ENCODE data around the gene FKBP7. TPM values are rescaled to one million over a fixed set of nuclear protein-coding genes. Genes with fewer than 3 reads are reported as not detected.

Gene FKBP7
- total and polyA plus RNA-seq, 2 experiments from 2014 or later, result 28.4 to 81.1 TPM

- H3K27me3 ChIP-seq (replicated peaks; ENCODE audit: insufficient read depth), result no peaks in the 10 kb centered on the region
- no peaks in the 10 kb centered on the region; the same call in 1 of the 2 replicates for H3K79me2 ChIP-seq (ENCODE audit: insufficient read depth)
- TF ChIP-seq EZH2phosphoT487 (IDR thresholded peaks at IDR 0.05; ENCODE audit: insufficient read depth, low read depth) (no peak), EZH2 (IDR thresholded peaks at IDR 0.05; ENCODE audit: insufficient read depth, poor library complexity, severe bottlenecking) (no peak)
- H3F3A ChIP-seq (ENCODE audit: insufficient read depth), result peaks cover 3% of the 10 kb centered on the region
- H3K4me2 ChIP-seq (ENCODE audit: unreplicated experiment), result no peak overlapping the region
- no peak overlapping the region for H3K9ac ChIP-seq
- 94 to 97% methylated on average over 1 of the region's 1 CpG for WGBS, 2 experiments (ENCODE audit: low coverage in 1 of 2, low lambda C conversion rate in 2 of 2, missing lambda C conversion rate in 2 of 2)
- in situ Hi-C loops (cut with MboI), result no loop called here
- no peak overlapping the region for H2AFZ ChIP-seq
- no peak for DNase-seq
- H3K27ac ChIP-seq, result no peak overlapping the region
- H4K20me1 ChIP-seq (ENCODE audit: insufficient read depth), result no peaks in the 10 kb centered on the region
- peaks cover under 1% of the 10 kb centered on the region; the same call in 1 of the 2 replicates for H3K4me1 ChIP-seq (ENCODE audit: insufficient read depth)
- no peak overlapping the region for H3K4me3 ChIP-seq
- H3K36me3 ChIP-seq (ENCODE audit: low read depth), result peaks cover 33% of the 10 kb centered on the region
- no peaks in the 10 kb centered on the region for H3K9me3 ChIP-seq (ENCODE audit: low read depth)
- no peaks in the 10 kb centered on the region for H3K9me2 ChIP-seq (ENCODE audit: insufficient read depth)
These were observed 28.5 kb upstream of the FKBP7 start for GRCh38 chr2:178506949-178507348.

GRCh38 chr2:178506524-178506923 is 28.1 kb upstream of the FKBP7 start:
- H3K36me3 ChIP-seq (ENCODE audit: low read depth), result peaks cover 37% of the 10 kb centered on the region
- no peak overlapping the region for H3K4me2 ChIP-seq (ENCODE audit: unreplicated experiment)
- no peaks in the 10 kb centered on the region for H3K9me2 ChIP-seq (ENCODE audit: insufficient read depth)
- H3K79me2 ChIP-seq (ENCODE audit: insufficient read depth), result no peaks in the 10 kb centered on the region; the same call in 1 of the 2 replicates
- H3K27me3 ChIP-seq (replicated peaks; ENCODE audit: insufficient read depth), result no peaks in the 10 kb centered on the region
- no peaks in the 10 kb centered on the region for H3K9me3 ChIP-seq (ENCODE audit: low read depth)
- no peak overlapping the region for H3K4me3 ChIP-seq
- no peaks in the 10 kb centered on the region for H4K20me1 ChIP-seq (ENCODE audit: insufficient read depth)
- in situ Hi-C loops (cut with MboI), result no loop called here
- 95 to 98% methylated on average over 2 of the region's 2 CpGs for WGBS, 2 experiments (ENCODE audit: low coverage in 1 of 2, low lambda C conversion rate in 2 of 2, missing lambda C conversion rate in 2 of 2)
- no peaks in the 10 kb centered on the region for H3K4me1 ChIP-seq (ENCODE audit: insufficient read depth)
- H3K27ac ChIP-seq, result no peak overlapping the region
- DNase-seq, result no peak
- TF ChIP-seq EZH2phosphoT487 (IDR thresholded peaks at IDR 0.05; ENCODE audit: insufficient read depth, low read depth), result no peak
- TF ChIP-seq EZH2 (IDR thresholded peaks at IDR 0.05; ENCODE audit: insufficient read depth, poor library complexity, severe bottlenecking), result no peak
- no peaks in the 10 kb centered on the region for H3F3A ChIP-seq (ENCODE audit: insufficient read depth)
- no peak overlapping the region for H2AFZ ChIP-seq
- H3K9ac ChIP-seq, result no peak overlapping the region

GRCh38 chr2:178506101-178506500 is 27.7 kb upstream of the FKBP7 start:
- in situ Hi-C loops (cut with MboI), result no loop called here
- WGBS, 2 experiments (ENCODE audit: low coverage in 1 of 2, low lambda C conversion rate in 2 of 2, missing lambda C conversion rate in 2 of 2), result 96 to 98% methylated on average over 1 of the region's 1 CpG
- H3K4me3 ChIP-seq, result no peak overlapping the region
- H3K4me1 ChIP-seq (ENCODE audit: insufficient read depth), result no peaks in the 10 kb centered on the region
- no peaks in the 10 kb centered on the region for H3K9me3 ChIP-seq (ENCODE audit: low read depth)
- no peak overlapping the region for H2AFZ ChIP-seq
- H3K79me2 ChIP-seq (ENCODE audit: insufficient read depth), result no peaks in the 10 kb centered on the region; the same call in 1 of the 2 replicates
- no peak overlapping the region for H3K4me2 ChIP-seq (ENCODE audit: unreplicated experiment)
- peaks cover 41% of the 10 kb centered on the region for H3K36me3 ChIP-seq (ENCODE audit: low read depth)
- TF ChIP-seq EZH2 (IDR thresholded peaks at IDR 0.05; ENCODE audit: insufficient read depth, poor library complexity, severe bottlenecking) (no peak), EZH2phosphoT487 (IDR thresholded peaks at IDR 0.05; ENCODE audit: insufficient read depth, low read depth) (no peak)
- no peaks in the 10 kb centered on the region for H3K9me2 ChIP-seq (ENCODE audit: insufficient read depth)
- no peak overlapping the region for H3K27ac ChIP-seq
- no peaks in the 10 kb centered on the region for H4K20me1 ChIP-seq (ENCODE audit: insufficient read depth)
- no peaks in the 10 kb centered on the region for H3K27me3 ChIP-seq (replicated peaks; ENCODE audit: insufficient read depth)
- no peak overlapping the region for H3K9ac ChIP-seq
- DNase-seq, result no peak
- H3F3A ChIP-seq (ENCODE audit: insufficient read depth), result no peaks in the 10 kb centered on the region

DNA sequence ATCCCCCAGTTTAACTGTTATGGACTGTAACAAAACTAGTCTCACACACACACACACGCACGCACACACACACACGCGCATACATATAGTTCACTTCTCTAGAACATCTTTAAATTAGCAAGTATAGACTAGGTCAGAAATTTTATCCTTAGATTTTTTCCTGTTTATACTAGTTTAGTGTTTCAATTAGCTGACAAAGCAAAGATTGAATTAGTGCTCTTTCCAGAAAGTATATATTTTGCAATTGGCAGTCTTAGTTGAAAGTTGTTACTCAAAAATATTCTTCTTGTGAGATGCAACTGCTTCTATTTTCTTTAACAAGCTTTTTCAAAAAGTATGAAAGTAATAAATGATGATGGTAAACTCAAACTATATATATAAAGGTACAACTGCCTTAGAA is 24.4 kb upstream of the FKBP7 start:
- Histone ChIP-seq H4K20me1 (ENCODE audit: insufficient read depth) (no peaks in the 10 kb centered on the region), H3K4me1 (ENCODE audit: insufficient read depth) (no peaks in the 10 kb centered on the region), H3K36me3 (ENCODE audit: low read depth) (peaks cover 64% of the 10 kb centered on the region), H3K27ac (no peak overlapping the region), H3K4me3 (no peak overlapping the region), H3K4me2 (ENCODE audit: unreplicated experiment) (no peak overlapping the region), H3K27me3 (replicated peaks; ENCODE audit: insufficient read depth) (no peaks in the 10 kb centered on the region), H3K79me2 (ENCODE audit: insufficient read depth) (no peaks in the 10 kb centered on the region), H3K9me2 (ENCODE audit: insufficient read depth) (no peaks in the 10 kb centered on the region), H3K9ac (no peak overlapping the region), H2AFZ (no peak overlapping the region), H3K9me3 (ENCODE audit: low read depth) (no peaks in the 10 kb centered on the region), H3F3A (ENCODE audit: insufficient read depth) (no peaks in the 10 kb centered on the region)
- no peak for TF ChIP-seq EZH2 (IDR thresholded peaks at IDR 0.05; ENCODE audit: insufficient read depth, poor library complexity, severe bottlenecking)
- no peak for TF ChIP-seq EZH2phosphoT487 (IDR thresholded peaks at IDR 0.05; ENCODE audit: insufficient read depth, low read depth)
- WGBS, 2 experiments (ENCODE audit: low coverage in 1 of 2, low lambda C conversion rate in 2 of 2, missing lambda C conversion rate in 2 of 2), result 94 to 97% methylated on average over 4 of the region's 4 CpGs
- in situ Hi-C loops (cut with MboI), result no loop called here
- no peak for DNase-seq

DNA sequence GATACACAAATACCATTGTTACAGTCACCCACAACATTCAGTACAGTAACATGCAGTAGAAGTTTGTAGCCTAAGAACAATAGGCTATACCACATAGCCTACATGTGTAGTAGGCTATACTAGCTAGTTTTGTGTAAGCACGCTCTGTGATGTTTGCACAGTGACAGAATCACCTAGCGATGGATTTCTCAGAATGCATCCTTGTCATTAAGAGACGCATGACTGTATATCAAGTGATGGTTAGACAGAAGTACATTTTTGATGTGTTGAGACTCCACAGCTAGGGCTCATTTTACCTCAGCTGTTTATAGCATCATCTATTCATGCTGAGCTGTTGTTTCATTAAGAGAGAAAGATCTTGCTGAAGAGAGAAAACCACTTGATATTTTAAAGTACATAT is 21.2 kb upstream of the FKBP7 start:
- WGBS, 2 experiments (ENCODE audit: low coverage in 1 of 2, low lambda C conversion rate in 2 of 2, missing lambda C conversion rate in 2 of 2), result 97% methylated on average over 3 of the region's 3 CpGs

More for the DNA sequence above, 21.2 kb upstream of the FKBP7 start:
- no peak overlapping the region for H2AFZ ChIP-seq
- H3K4me2 ChIP-seq (ENCODE audit: unreplicated experiment), result no peak overlapping the region
- H3K27ac ChIP-seq, result no peak overlapping the region
- in situ Hi-C loops (cut with MboI), result no loop called here
- TF ChIP-seq EZH2phosphoT487 (IDR thresholded peaks at IDR 0.05; ENCODE audit: insufficient read depth, low read depth), result no peak
- TF ChIP-seq EZH2 (IDR thresholded peaks at IDR 0.05; ENCODE audit: insufficient read depth, poor library complexity, severe bottlenecking), result no peak
- H4K20me1 ChIP-seq (ENCODE audit: insufficient read depth), result no peaks in the 10 kb centered on the region
- H3K9me2 ChIP-seq (ENCODE audit: insufficient read depth), result no peaks in the 10 kb centered on the region
- H3K4me1 ChIP-seq (ENCODE audit: insufficient read depth), result no peaks in the 10 kb centered on the region
- no peaks in the 10 kb centered on the region for H3K9me3 ChIP-seq (ENCODE audit: low read depth)
- H3F3A ChIP-seq (ENCODE audit: insufficient read depth), result no peaks in the 10 kb centered on the region
- H3K9ac ChIP-seq, result no peak overlapping the region
- H3K27me3 ChIP-seq (replicated peaks; ENCODE audit: insufficient read depth), result no peaks in the 10 kb centered on the region
- 0 out of 2 replicates have a peak, but pooled peaks cover 7% of the 10 kb centered on the region for H3K79me2 ChIP-seq (ENCODE audit: insufficient read depth)
- H3K4me3 ChIP-seq, result no peak overlapping the region
- no peak for DNase-seq
- H3K36me3 ChIP-seq (ENCODE audit: low read depth), result peaks cover 77% of the 10 kb centered on the region

Data from GM23248 (cell line).